ENCODE data around the gene MAST4.

The MAST4 gene

DNA sequence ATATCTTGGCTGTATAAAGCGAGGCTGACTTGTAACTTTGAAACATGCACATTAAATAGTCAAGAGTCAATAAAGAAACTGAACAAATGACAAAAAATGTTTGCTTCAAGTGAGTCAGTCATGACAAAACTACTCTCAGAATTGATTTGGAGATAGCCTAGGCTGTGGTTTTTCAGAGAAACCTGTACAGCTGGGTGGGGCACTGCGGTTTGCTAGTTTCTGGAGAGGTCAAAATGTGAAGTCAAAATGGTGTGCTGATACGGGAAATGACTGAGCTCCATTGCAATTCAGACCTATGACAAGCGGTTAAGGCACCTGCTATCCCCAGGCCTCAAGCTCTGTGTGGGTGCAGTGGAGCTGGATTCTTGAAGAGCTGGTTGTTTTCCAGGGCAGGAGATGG is 610.7 kb downstream of the MAST4 start:
- DNase-seq (ENCODE audit: low read depth in 2 of 2) = peak; percentile 24 to 63

- no peak for DNase-seq (ENCODE audit: low read depth in 2 of 2)
These were observed 612.2 kb downstream of the MAST4 start for GRCh38 chr5:67208403-67208802.

DNA sequence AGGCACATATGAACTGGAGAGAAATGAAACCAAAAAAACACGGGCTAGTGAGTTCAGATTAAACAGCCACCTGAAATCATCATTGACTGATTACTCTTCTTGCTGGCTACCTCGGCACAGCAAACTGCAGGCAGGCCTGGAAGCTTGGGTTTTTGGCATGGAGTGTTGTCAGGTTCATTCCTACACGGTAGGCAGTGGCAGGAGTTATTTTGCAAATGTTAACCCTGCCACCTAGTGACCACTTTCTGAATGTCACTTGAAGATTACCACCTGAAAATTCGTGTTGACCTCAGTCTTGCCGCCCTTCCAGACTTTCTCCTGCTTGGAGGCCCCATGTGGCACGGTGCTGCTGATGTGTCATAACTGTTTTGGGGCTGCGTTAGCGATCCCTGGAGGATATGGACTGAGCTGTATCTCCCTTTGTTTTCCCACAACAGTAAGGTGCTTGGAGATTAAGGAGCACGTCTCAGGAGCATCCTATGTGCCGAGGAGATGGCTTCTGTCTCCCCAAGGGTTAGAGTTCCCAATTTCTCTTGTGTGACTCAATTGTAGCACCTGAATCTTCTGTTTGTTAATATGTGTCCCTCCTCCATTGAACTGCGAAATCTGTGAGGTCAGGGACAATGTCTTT is 613.1 kb downstream of the MAST4 start:
- peak; percentile 11 to 28 for DNase-seq (ENCODE audit: low read depth in 2 of 2)

DNA sequence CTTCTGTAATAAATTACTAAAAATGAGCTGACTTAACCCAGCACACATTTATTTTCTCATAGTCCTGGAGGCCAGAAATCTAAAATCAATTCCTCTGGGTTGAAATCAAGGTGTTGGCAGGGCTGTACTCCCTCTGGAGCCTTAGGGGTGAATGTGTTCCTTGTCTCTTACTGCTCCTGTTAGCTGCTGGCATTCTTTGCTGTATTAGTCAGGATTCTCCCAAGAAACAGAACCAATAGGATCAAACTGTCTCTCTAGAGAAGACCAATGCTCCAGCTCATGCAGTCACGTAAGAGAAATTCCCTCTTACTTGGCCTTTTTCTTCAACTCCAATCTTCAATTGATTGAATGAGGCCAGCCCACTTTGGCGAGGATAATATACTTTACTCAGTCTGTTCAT is 615.7 kb downstream of the MAST4 start:
- DNase-seq (ENCODE audit: low read depth in 2 of 2) = no peak

DNA sequence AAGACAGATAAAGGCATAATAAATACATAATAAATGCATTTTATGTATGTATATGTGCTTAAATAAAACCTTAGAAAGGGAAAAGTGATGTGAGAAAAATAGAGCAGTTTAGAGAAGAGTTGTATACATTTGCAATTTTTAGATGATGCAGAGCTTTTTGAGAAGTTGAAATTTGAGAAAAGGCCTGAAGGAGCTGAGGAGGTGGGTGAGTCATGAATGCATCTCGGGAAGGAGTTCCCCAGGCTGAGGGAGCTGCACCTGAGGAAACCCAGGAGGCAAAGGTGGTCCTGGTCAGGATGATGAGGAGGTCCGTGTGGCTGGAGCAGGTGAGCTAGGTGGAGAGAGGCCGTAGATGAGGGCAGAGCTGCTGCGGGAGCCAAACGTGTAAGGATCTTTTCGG is 617.8 kb downstream of the MAST4 start:
- DNase-seq (ENCODE audit: low read depth in 2 of 2) = no peak

DNA sequence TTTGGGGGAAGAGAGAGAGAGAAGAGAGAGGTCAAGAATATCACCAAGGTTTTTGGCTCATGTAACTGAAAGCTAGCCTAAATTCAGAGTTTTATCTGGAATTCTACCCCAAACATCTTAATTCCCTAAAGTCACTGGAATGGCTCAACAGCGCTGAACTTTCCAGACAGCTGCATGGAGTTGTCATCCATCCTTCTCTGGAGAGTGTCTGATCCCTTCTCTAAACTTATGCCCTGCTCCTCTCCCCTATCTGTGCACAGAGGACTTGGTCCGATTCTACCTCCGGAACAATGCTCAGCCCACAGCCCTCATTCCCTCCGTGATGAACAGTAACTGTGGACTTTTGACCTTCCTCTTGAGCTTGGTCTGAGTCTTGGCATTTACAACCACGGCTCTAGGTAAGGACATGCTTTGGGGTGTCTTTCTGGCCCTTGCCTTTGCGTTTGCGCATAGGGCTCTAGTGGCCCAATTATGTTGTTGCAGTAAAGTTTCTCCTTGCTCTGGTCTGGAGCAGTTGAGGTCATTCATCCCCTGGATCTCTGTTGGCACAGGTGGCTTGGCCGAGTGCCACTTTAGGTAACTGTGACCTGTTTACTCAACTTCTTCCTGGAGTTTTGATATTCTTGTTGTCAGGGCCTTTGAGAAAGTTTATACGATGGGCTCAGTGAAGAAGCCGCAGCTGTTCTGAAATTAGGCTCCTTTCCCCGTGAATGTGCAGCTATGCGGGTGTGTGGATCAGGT is 618.7 kb downstream of the MAST4 start:
- no peak for DNase-seq (ENCODE audit: low read depth in 2 of 2)

DNA sequence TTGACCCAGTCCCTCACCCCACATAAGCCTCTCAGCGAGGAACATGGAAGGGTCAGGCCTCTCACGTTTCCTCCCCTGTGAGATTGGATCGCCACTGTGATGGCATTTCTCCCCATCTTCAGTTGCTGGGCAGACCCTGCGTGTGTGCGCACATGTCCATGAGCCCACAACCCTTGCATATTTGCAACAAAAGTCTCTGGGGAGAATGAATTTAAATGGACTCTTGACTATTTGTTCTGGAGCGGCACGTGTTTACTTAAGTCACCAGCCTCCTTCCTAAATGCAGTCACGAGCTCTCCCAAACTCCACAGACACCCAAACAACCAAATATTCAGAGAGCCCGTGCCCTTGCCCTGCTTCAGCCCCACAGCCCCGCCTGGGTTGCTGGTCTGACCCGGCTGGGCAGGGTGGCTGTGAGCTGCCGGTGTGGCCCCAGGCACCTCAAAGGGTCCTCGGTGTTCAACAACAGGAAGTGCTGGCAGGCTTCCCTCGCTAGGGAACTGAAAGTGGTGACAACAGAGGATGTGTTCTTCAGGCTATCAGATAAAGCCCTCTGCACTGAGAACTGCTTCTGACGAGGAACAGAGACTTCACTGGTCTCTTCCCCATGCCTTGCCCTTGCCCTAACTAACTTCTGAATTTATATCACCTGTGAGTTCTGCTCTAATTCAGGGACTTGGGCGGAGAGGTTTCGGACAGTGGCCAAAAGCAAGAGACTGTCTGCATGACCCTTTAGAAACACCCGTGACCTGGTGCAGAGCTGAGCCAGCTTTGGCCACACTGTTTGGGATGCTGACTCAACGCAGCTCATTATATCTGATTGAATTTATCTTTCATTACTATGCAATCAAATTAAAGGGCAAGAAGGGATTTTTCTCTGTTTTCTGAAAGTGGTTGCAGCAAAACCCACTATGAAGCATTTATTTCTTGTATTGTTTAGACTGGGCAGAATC is 619.6 kb downstream of the MAST4 start:
- DNase-seq (ENCODE audit: low read depth in 2 of 2) = peak; percentile 34 to 39

- DNase-seq (ENCODE audit: low read depth in 2 of 2) = no peak
These were observed 620.4 kb downstream of the MAST4 start for GRCh38 chr5:67216564-67216963.

Data from stimulated activated CD8-positive, alpha-beta memory T cell treated with anti-CD3 and anti-CD28 coated beads, Interleukin-7, amount 100 ng/mL, for 1 hour (primary cell).